IPS-NIHi11 (cell line): ENCODE data around the gene FRS3.
"Not testable (repeated sequence)": the region's sequence is repeated elsewhere in the genome, so short reads cannot be mapped to it uniquely, and the experiment has no call there.

Experiments
- DNase-seq: peaks from one replicate; pipeline ENCODE4 v3.0.0; 2012; ENCODE audit warnings: mixed read lengths, low spot score

FRS3 gene

GRCh38 chr6:41779788-41780550 is at the start of gene FRS3:
Gene FRS3 (minus strand): TSS chr6:41779900. CDS start chr6:41776987, 2,913 bp downstream.
- peak; percentile 98 for DNase-seq

GRCh38 chr6:41826343-41827022 is 46.8 kb upstream of the FRS3 start:
- no peak for DNase-seq

- DNase-seq = no peak
Observed at GRCh38 chr6:41824571-41825569, 45.2 kb upstream of the FRS3 start.

GRCh38 chr6:41823178-41823577 is 43.5 kb upstream of the FRS3 start:
- no peak for DNase-seq

- no peak for DNase-seq
Observed at GRCh38 chr6:41822021-41822420, 42.3 kb upstream of the FRS3 start.

- DNase-seq = no peak
Observed at GRCh38 chr6:41821266-41821665, 41.6 kb upstream of the FRS3 start.

GRCh38 chr6:41818271-41819054 is 38.8 kb upstream of the FRS3 start:
- DNase-seq = no peak

- DNase-seq = no peak
Observed at GRCh38 chr6:41815587-41815986, 35.9 kb upstream of the FRS3 start.

- no peak for DNase-seq
Observed at GRCh38 chr6:41814629-41815028, 34.9 kb upstream of the FRS3 start.

- no peak for DNase-seq
Observed at GRCh38 chr6:41813956-41814355, 34.3 kb upstream of the FRS3 start.

- no peak for DNase-seq
Observed at GRCh38 chr6:41813469-41813868, 33.8 kb upstream of the FRS3 start.

GRCh38 chr6:41811946-41812345 is 32.2 kb upstream of the FRS3 start:
- DNase-seq = not testable (repeated sequence)

GRCh38 chr6:41811095-41811494 is 31.4 kb upstream of the FRS3 start:
- no peak for DNase-seq

- DNase-seq = no peak
Observed at GRCh38 chr6:41805830-41806774, 26.4 kb upstream of the FRS3 start.

- no peak for DNase-seq
Observed at GRCh38 chr6:41801380-41801779, 21.7 kb upstream of the FRS3 start.

- DNase-seq = no peak
Observed at GRCh38 chr6:41799559-41799911, 19.8 kb upstream of the FRS3 start.

- no peak for DNase-seq
Observed at GRCh38 chr6:41798901-41799558, 19.3 kb upstream of the FRS3 start.

GRCh38 chr6:41796474-41796873 is 16.8 kb upstream of the FRS3 start:
- DNase-seq = no peak

- no peak for DNase-seq
Observed at GRCh38 chr6:41791984-41792383, 12.3 kb upstream of the FRS3 start.

- no peak for DNase-seq
Observed at GRCh38 chr6:41791305-41791704, 11.6 kb upstream of the FRS3 start.
